ENCODE measurements around the gene C7.
A peak's percentile ranks its signal among the peaks of the same experiment; 100 is the strongest.

The C7 gene

GRCh38 chr5:40873286-40873880, 35.9 kb upstream of the C7 start (continued):
- TF ChIP-seq BCL6B (tag by site-specific recombination; IDR thresholded peaks at IDR 0.05) (no peak), ZNF654 (tag by site-specific recombination; IDR thresholded peaks at IDR 0.05; ENCODE audit: low read depth) (no peak)

GRCh38 chr5:40875958-40876357, 33.3 kb upstream of the C7 start:
- H3K36me3 ChIP-seq (ENCODE audit: control insufficient read depth in 2 of 2, insufficient read depth in 1 of 2, low read length in 2 of 2): no peaks in the 10 kb centered on the region
- POLR2A ChIA-PET: no interaction called here
- TF ChIP-seq ZNF610 (tag by site-specific recombination; IDR thresholded peaks at IDR 0.05; ENCODE audit: borderline replicate concordance) (no peak), ZNF629 (tag by site-specific recombination; IDR thresholded peaks at IDR 0.05) (no peak), ZNF600 (tag by site-specific recombination; IDR thresholded peaks at IDR 0.05) (no peak), PRDM1 (tag by site-specific recombination; IDR thresholded peaks at IDR 0.05) (no peak), ZBTB21 (tag by site-specific recombination; IDR thresholded peaks at IDR 0.05) (no peak), ZNF114 (tag by site-specific recombination; IDR thresholded peaks at IDR 0.05) (no peak)
- H3K4me3 ChIP-seq (ENCODE audit: low read depth, low read length): no peak overlapping the region
- H3K4me1 ChIP-seq (ENCODE audit: control insufficient read depth, insufficient read depth, low read length): no peaks in the 10 kb centered on the region
- no peaks in the 10 kb centered on the region for H3K9me3 ChIP-seq (ENCODE audit: control insufficient read depth, insufficient read depth, low read depth, low read length)
- H3K27ac ChIP-seq (ENCODE audit: extremely low read depth, low read depth, low read length): no peak overlapping the region
- CTCF ChIA-PET: no interaction called here

- ChIA-PET POLR2A (no interaction called here), CTCF (interaction anchor here (1.5 kb wide), 1 partner anchor 187 kb away, joined by 5 read pairs; no protein-coding TSS in a partner anchor)
- Histone ChIP-seq H3K27ac (ENCODE audit: extremely low read depth, low read depth, low read length) (no peak overlapping the region), H3K9me3 (ENCODE audit: control insufficient read depth, insufficient read depth, low read depth, low read length) (no peaks in the 10 kb centered on the region), H3K4me1 (ENCODE audit: control insufficient read depth, insufficient read depth, low read length) (no peaks in the 10 kb centered on the region), H3K4me3 (ENCODE audit: low read depth, low read length) (no peak overlapping the region), H3K36me3 (ENCODE audit: control insufficient read depth in 2 of 2, insufficient read depth in 1 of 2, low read length in 2 of 2) (no peaks in the 10 kb centered on the region)
- TF ChIP-seq ZSCAN30 (tag by site-specific recombination; IDR thresholded peaks at IDR 0.05) (no peak), ZNF214 (tag by site-specific recombination; IDR thresholded peaks at IDR 0.05; ENCODE audit: borderline replicate concordance) (no peak), ZNF707 (tag by site-specific recombination; IDR thresholded peaks at IDR 0.05) (no peak), HOXA7 (CRISPR knock-in tag; IDR thresholded peaks at IDR 0.05; ENCODE audit: borderline replicate concordance) (no peak), ZBTB7A (tag by site-specific recombination; IDR thresholded peaks at IDR 0.05; ENCODE audit: low read depth) (no peak), ZNF211 (tag by site-specific recombination; IDR thresholded peaks at IDR 0.05; ENCODE audit: low read depth) (no peak), ZNF155 (tag by site-specific recombination; IDR thresholded peaks at IDR 0.05) (no peak), GLI4 (tag by site-specific recombination; IDR thresholded peaks at IDR 0.05) (no peak), ZFP3 (tag by site-specific recombination; IDR thresholded peaks at IDR 0.05; ENCODE audit: low read depth) (no peak), ZBTB49 (tag by site-specific recombination; IDR thresholded peaks at IDR 0.05; ENCODE audit: low read depth) (no peak), KLF17 (tag by site-specific recombination; IDR thresholded peaks at IDR 0.05) (no peak), ZBTB48 (tag by site-specific recombination; IDR thresholded peaks at IDR 0.05) (no peak), ZNF658 (tag by site-specific recombination; IDR thresholded peaks at IDR 0.05) (peak; percentile 62; the same call in 1 of the 2 replicates), ZNF169 (tag by site-specific recombination; IDR thresholded peaks at IDR 0.05) (peak; percentile 82; the same call in 1 of the 2 replicates), ZBTB10 (tag by site-specific recombination; IDR thresholded peaks at IDR 0.05) (no peak), ZNF692 (tag by site-specific recombination; IDR thresholded peaks at IDR 0.05) (no peak), ZFP41 (tag by site-specific recombination; IDR thresholded peaks at IDR 0.05; ENCODE audit: borderline replicate concordance) (no peak)
These were observed 31.8 kb upstream of the C7 start for GRCh38 chr5:40877371-40877988.
